Endothelial cell of umbilical vein (primary cell): Measurements from ENCODE around the gene CYFIP2. TPM values are rescaled to one million over a fixed set of nuclear protein-coding genes. Genes with fewer than 3 reads are reported as not detected.

Experiments used
- BruUV-seq: library from RNA; stranded (reverse); fragments of 400-500 nt; replicated peaks from 2 replicates; lab custom pipeline; 2021; lab: Mats Ljungman, UMichigan
- CTCF ChIA-PET: fragments of 300-600, 350-600 bp; sonication (Branson Sonifier 250); formaldehyde crosslinking; loops from one replicate; lab custom pipeline; 2021; ENCODE audit warnings: antibody characterized with exemption, inconsistent platforms; lab: Charles Lee
- POLR2A ChIA-PET: fragments of 300-600, 350-600 bp; sonication (Branson Sonifier 250); formaldehyde crosslinking; loops from one replicate; lab custom pipeline; 2021; ENCODE audit warnings: antibody characterized with exemption, inconsistent platforms; lab: Charles Lee
- DNase-seq: peaks from one replicate; pipeline ENCODE4 v3.0.0-alpha.2; 2011; ENCODE audit warnings: low read depth, low spot score
- FAIRE-seq: peaks from 2 replicates; lab custom pipeline; 2011; peaks lifted over from hg19 to GRCh38; lab: Jason Lieb, UNC
- H2AFZ ChIP-seq: 2 replicates; pipeline ENCODE4 v1.6.0; 2012; ENCODE audit warnings: low read depth, low read length, control low read depth, inconsistent platforms
- H3K27ac ChIP-seq: 2 replicates; pipeline ENCODE4 v1.5.1; 2011; ENCODE audit warnings: low read depth, mild to moderate bottlenecking, control low read depth, low read length, moderate library complexity; ENCODE audit not compliant: insufficient read depth
- H3K27me3 ChIP-seq, 2 experiments: 2 replicates each; pipeline versions ENCODE4 v1.6.0 to v1.6.1; 2011; ENCODE audit warnings: low read length in 2 of 2, mixed read lengths in 1 of 2; ENCODE audit not compliant: control insufficient read depth in 2 of 2, insufficient read depth in 2 of 2
- H3K36me3 ChIP-seq, 2 experiments: 2 replicates in 1 of 2; 3 replicates in 1 of 2; pipeline ENCODE4 v1.5.1; 2011; ENCODE audit warnings: low read length in 2 of 2, mild to moderate bottlenecking in 1 of 2, moderate library complexity in 1 of 2; ENCODE audit not compliant: control insufficient read depth in 2 of 2, insufficient read depth in 2 of 2; ENCODE audit errors: extremely low read depth in 1 of 2
- H3K4me1 ChIP-seq: 3 replicates; pipeline ENCODE4 v1.5.1; 2011; ENCODE audit warnings: mild to moderate bottlenecking, low read length; ENCODE audit not compliant: control insufficient read depth, insufficient read depth; ENCODE audit errors: extremely low read depth
- H3K4me2 ChIP-seq: 2 replicates; pipeline ENCODE4 v1.6.1; 2011; ENCODE audit warnings: low read length, control low read depth, mixed read lengths; ENCODE audit not compliant: insufficient read depth
- H3K4me3 ChIP-seq, 3 experiments: fragments of 200-600 bp in 1 of 3; sonication (generic), shearing (Covaris generic) in 1 of 3; replicated peaks in 1 of 3; 2 replicates each; pipeline ENCODE4 v1.5.1; 2011 to 2016; ENCODE audit warnings: control low read depth in 3 of 3, low read length in 3 of 3, mild to moderate bottlenecking in 2 of 3, inconsistent platforms in 1 of 3, low read depth in 1 of 3, moderate library complexity in 1 of 3; ENCODE audit not compliant: insufficient read depth in 1 of 3
- H3K79me2 ChIP-seq: 2 replicates; pipeline ENCODE4 v1.6.0; 2012; ENCODE audit warnings: low read length, inconsistent platforms; ENCODE audit not compliant: control insufficient read depth, insufficient read depth
- H3K9ac ChIP-seq: replicated peaks from 2 replicates; pipeline ENCODE3; 2011; ENCODE audit warnings: low read length, control low read depth; ENCODE audit not compliant: insufficient read depth; ENCODE audit errors: extremely low read depth
- H3K9me1 ChIP-seq: replicated peaks from 3 replicates; pipeline ENCODE4 v1.6.0; 2011; ENCODE audit warnings: mild to moderate bottlenecking, low read length; ENCODE audit not compliant: control insufficient read depth, insufficient read depth; ENCODE audit errors: extremely low read depth
- H3K9me3 ChIP-seq: replicated peaks from 2 replicates; pipeline ENCODE4 v1.5.1; 2012; ENCODE audit warnings: low read length, inconsistent platforms; ENCODE audit not compliant: control insufficient read depth, insufficient read depth
- H4K20me1 ChIP-seq: replicated peaks from 2 replicates; pipeline ENCODE3; 2011; ENCODE audit warnings: mild to moderate bottlenecking, low read length; ENCODE audit not compliant: control insufficient read depth, insufficient read depth; ENCODE audit errors: extremely low read depth
- EZH2 ChIP-seq: IDR thresholded peaks from 2 replicates; pipeline ENCODE4 v1.6.1; 2012; ENCODE audit warnings: borderline replicate concordance, low read depth, mild to moderate bottlenecking, moderate library complexity, low read length, inconsistent platforms; ENCODE audit not compliant: severe bottlenecking
- FOS ChIP-seq: IDR thresholded peaks from 2 replicates; pipeline ENCODE4 v1.6.1; 2011; ENCODE audit warnings: mild to moderate bottlenecking, low read length, moderate library complexity, borderline replicate concordance; ENCODE audit not compliant: insufficient read depth
- GATA2 ChIP-seq: IDR thresholded peaks from 2 replicates; pipeline ENCODE4 v1.7.0; 2011; ENCODE audit warnings: low read depth, mild to moderate bottlenecking, moderate library complexity, mixed read lengths, low read length; ENCODE audit not compliant: insufficient read length, insufficient read depth
- JUN ChIP-seq: IDR thresholded peaks from 2 replicates; pipeline ENCODE4 v1.6.1; 2011; ENCODE audit warnings: borderline replicate concordance, low read depth; ENCODE audit not compliant: insufficient read length, insufficient read depth
- MYC ChIP-seq: IDR thresholded peaks from one replicate; pipeline ENCODE4 v1.6.1; 2011; ENCODE audit warnings: mild to moderate bottlenecking, low read depth, low read length
- POLR2A ChIP-seq: IDR thresholded peaks from 2 replicates; pipeline ENCODE4 v1.6.1; 2012; ENCODE audit warnings: low read depth, mild to moderate bottlenecking, control low read depth, low read length
- POLR2AphosphoS5 ChIP-seq: IDR thresholded peaks from 2 replicates; pipeline ENCODE4 v1.6.1; 2012; ENCODE audit warnings: low read depth, mild to moderate bottlenecking, control low read depth, low read length, moderate library complexity; ENCODE audit not compliant: insufficient read depth
- dilution Hi-C: fragments of 300-500 bp; cut with MboI; formaldehyde crosslinking; loops from one replicate; pipeline ENCODE4 v1.15.0; 2019; ENCODE audit warnings: low sequenced_read_pairs; ENCODE audit not compliant: extremely low pct_ligation_motif_present
- intact Hi-C: fragments of 100-400 bp; cut with micrococcal nuclease; formaldehyde crosslinking; loops from one replicate; pipeline ENCODE4 v1.10.0; 2022
- polyA plus RNA-seq, 4 experiments: library from polyadenylated mRNA; depleted of rRNA in 3 of 4; stranded (reverse) in 3 of 4; unstranded in 1 of 4; fragments of >200 nt; gene quantifications; 2 replicates each; pipeline versions ENCODE4 v1.2.1 to v1.2.3, GENCODE V29; 2011 to 2012; ENCODE audit warnings: missing spikeins in 1 of 4
- total RNA-seq: library from RNA; stranded (reverse); gene quantifications from 2 replicates; pipeline ENCODE4 v1.2.3, GENCODE V29; 2021
- TF ChIP-seq, protein P1 (sequence below), 2 donors: IDR thresholded peaks; 1 replicate in 1 of 2; 2 replicates in 1 of 2; pipeline ENCODE4 v1.5.1; 2011; ENCODE audit warnings: low read length in 2 of 2, mild to moderate bottlenecking in 2 of 2, moderate library complexity in 2 of 2, control low read depth in 1 of 2, inconsistent platforms in 1 of 2, low read depth in 1 of 2; ENCODE audit not compliant: insufficient read depth in 1 of 2; ENCODE audit errors: extremely low read depth in 1 of 2
- TF ChIP-seq, protein P2 (sequence below): IDR thresholded peaks from 2 replicates; pipeline ENCODE4 v1.6.1; 2011; ENCODE audit not compliant: insufficient read depth, insufficient read length

CYFIP2 gene
- total and polyA plus RNA-seq, 2 donors (not counting 3 experiments of a cell fraction or from before 2014, with no cell fraction given) = 9.2 to 22.4 TPM

DNA sequence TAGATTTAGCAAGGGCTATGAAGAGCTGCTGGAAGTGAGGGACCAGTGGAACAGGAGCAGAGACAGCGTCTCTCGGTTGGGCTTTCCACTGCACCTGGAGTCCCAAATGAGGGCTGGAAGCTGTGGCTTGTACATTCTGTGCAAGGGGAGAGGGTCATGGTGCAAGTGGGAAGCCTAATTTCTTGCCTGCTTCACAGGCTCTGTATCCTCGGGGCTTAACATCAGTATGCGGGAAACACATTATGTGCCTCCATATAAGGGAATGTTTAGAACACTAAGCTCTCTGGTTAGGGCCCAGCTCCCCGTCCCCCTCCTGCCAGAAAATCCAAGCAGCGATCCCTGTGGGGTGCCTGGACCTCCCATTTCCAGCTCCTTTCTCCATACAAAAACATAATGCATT lies 105.0 kb downstream of the CYFIP2 start:
- no TSS peak for BruUV-seq
- no peaks in the 10 kb centered on the region for H3K9me3 ChIP-seq
- no peak overlapping the region for H3K4me3 ChIP-seq
- CTCF ChIA-PET = interaction anchor here (0.8 to 2.9 kb wide), 6 partner anchors 11 to 373 kb away, joined by 3 to 11 read pairs (median 4); partner anchors contain the start of gene LSM11
- H2AFZ ChIP-seq = no peak overlapping the region
- H3K36me3 ChIP-seq = no peaks in the 10 kb centered on the region
- POLR2A ChIA-PET = interaction anchor here (0.6 kb wide), 1 partner anchor 62 kb away, joined by 4 read pairs; no protein-coding TSS in a partner anchor
- no peak overlapping the region for H3K4me2 ChIP-seq
- TF ChIP-seq EZH2 (no peak), FOS (no peak), POLR2A (no peak), POLR2AphosphoS5 (no peak), JUN (no peak), GATA2 (no peak), MYC (no peak)
- TF ChIP-seq, protein P1, sequence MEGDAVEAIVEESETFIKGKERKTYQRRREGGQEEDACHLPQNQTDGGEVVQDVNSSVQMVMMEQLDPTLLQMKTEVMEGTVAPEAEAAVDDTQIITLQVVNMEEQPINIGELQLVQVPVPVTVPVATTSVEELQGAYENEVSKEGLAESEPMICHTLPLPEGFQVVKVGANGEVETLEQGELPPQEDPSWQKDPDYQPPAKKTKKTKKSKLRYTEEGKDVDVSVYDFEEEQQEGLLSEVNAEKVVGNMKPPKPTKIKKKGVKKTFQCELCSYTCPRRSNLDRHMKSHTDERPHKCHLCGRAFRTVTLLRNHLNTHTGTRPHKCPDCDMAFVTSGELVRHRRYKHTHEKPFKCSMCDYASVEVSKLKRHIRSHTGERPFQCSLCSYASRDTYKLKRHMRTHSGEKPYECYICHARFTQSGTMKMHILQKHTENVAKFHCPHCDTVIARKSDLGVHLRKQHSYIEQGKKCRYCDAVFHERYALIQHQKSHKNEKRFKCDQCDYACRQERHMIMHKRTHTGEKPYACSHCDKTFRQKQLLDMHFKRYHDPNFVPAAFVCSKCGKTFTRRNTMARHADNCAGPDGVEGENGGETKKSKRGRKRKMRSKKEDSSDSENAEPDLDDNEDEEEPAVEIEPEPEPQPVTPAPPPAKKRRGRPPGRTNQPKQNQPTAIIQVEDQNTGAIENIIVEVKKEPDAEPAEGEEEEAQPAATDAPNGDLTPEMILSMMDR (IDR thresholded peaks at IDR 0.05; ENCODE audit: extremely low read depth in 1 of 2, insufficient read depth in 1 of 2, low read depth in 1 of 2, low read length in 2 of 2) = no peak
- TF ChIP-seq, protein P2, sequence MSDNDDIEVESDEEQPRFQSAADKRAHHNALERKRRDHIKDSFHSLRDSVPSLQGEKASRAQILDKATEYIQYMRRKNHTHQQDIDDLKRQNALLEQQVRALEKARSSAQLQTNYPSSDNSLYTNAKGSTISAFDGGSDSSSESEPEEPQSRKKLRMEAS = no peak
- H3K4me1 ChIP-seq = no peaks in the 10 kb centered on the region
- FAIRE-seq (no peak), DNase-seq (no peak)
- no peaks in the 10 kb centered on the region for H4K20me1 ChIP-seq
- intact Hi-C loops = no loop called here
- no peak overlapping the region for H3K27ac ChIP-seq
- no peaks in the 10 kb centered on the region for H3K79me2 ChIP-seq
- H3K9me1 ChIP-seq = no peaks in the 10 kb centered on the region
- no peak overlapping the region for H3K9ac ChIP-seq
- dilution Hi-C loops = no loop called here
- no peaks in the 10 kb centered on the region for H3K27me3 ChIP-seq
